AG04450 (cell line): ENCODE data around the gene NPAS1. TPM values are rescaled to one million over a fixed set of nuclear protein-coding genes. Genes with fewer than 3 reads are reported as not detected.

Source experiments
- CTCF ChIA-PET: fragments of 300-600, 350-600 bp; formaldehyde crosslinking; extraction: SDS; loops from one replicate; lab custom pipeline; 2022; ENCODE audit warnings: antibody characterized with exemption, inconsistent platforms; lab: Charles Lee
- POLR2A ChIA-PET: fragments of 350-600 bp; formaldehyde crosslinking; extraction: SDS; loops from one replicate; lab custom pipeline; 2021; ENCODE audit warnings: antibody characterized with exemption, inconsistent platforms; lab: Yijun Ruan, JAX
- DNase-seq: peaks from one replicate; pipeline ENCODE4 v3.0.0-alpha.2; 2011; ENCODE audit warnings: low read depth, low spot score
- H3K27ac ChIP-seq: one replicate; pipeline ENCODE4 v1.5.1; 2012; ENCODE audit warnings: low read depth, low read length, control low read depth
- H3K27me3 ChIP-seq: one replicate; pipeline ENCODE4 v1.6.0; 2012; ENCODE audit warnings: low read length; ENCODE audit not compliant: control insufficient read depth, insufficient read depth
- H3K4me3 ChIP-seq: 2 replicates; pipeline ENCODE4 v1.5.1; 2011; ENCODE audit warnings: mild to moderate bottlenecking, low read depth, low read length, control low read depth
- H3K9me3 ChIP-seq: 2 replicates; pipeline ENCODE4 v1.5.1; 2012; ENCODE audit warnings: low read length; ENCODE audit not compliant: control insufficient read depth, insufficient read depth
- CTCF ChIP-seq: IDR thresholded peaks from 2 replicates; pipeline ENCODE4 v1.5.1; 2011; ENCODE audit warnings: low read depth, low read length, control low read depth, inconsistent platforms
- polyA plus RNA-seq: library from polyadenylated mRNA; depleted of rRNA; stranded (reverse); fragments of >200 nt; gene quantifications from 2 replicates; pipeline ENCODE4 v1.2.3, GENCODE V29; 2011

NPAS1 gene
- polyA plus RNA-seq, 1 experiment, result 0.30 TPM

GRCh38 chr19:47021536-47022139, 2.0 kb downstream of the NPAS1 start:
- Histone ChIP-seq H3K27me3 (peaks cover 52% of the 10 kb centered on the region), H3K27ac (no peak overlapping the region), H3K9me3 (no peaks in the 10 kb centered on the region), H3K4me3 (no peak overlapping the region; the same call in 1 of the 2 replicates)
- POLR2A ChIA-PET, result interaction anchor here (0.6 kb wide), 1 partner anchor 181 kb away, joined by 8 read pairs; no protein-coding TSS in a partner anchor
- CTCF ChIA-PET, result interaction anchor here (1.0 to 3.1 kb wide), 2 partner anchors 8 to 9 kb away, joined by 4 to 23 read pairs; no protein-coding TSS in a partner anchor
- no peak for TF ChIP-seq CTCF
- DNase-seq, result no peak

GRCh38 chr19:47022140-47022536, 2.5 kb downstream of the NPAS1 start:
- ChIA-PET POLR2A (interaction anchor here (0.6 kb wide), 1 partner anchor 182 kb away, joined by 8 read pairs; no protein-coding TSS in a partner anchor), CTCF (interaction anchor here (3.1 kb wide), 1 partner anchor 9 kb away, joined by 23 read pairs; no protein-coding TSS in a partner anchor)
- no peak overlapping the region for H3K4me3 ChIP-seq
- no peaks in the 10 kb centered on the region; the same call in 1 of the 2 replicates for H3K9me3 ChIP-seq
- peaks cover 56% of the 10 kb centered on the region for H3K27me3 ChIP-seq
- H3K27ac ChIP-seq, result no peak overlapping the region
- no peak for DNase-seq
- no peak for TF ChIP-seq CTCF

- H3K4me3 ChIP-seq, result no peak overlapping the region
- H3K9me3 ChIP-seq, result no peaks in the 10 kb centered on the region; the same call in 1 of the 2 replicates
- TF ChIP-seq CTCF, result no peak
- H3K27me3 ChIP-seq, result peaks cover 58% of the 10 kb centered on the region
- no peak overlapping the region for H3K27ac ChIP-seq
- ChIA-PET POLR2A (interaction anchor here (0.6 kb wide), 1 partner anchor 182 kb away, joined by 8 read pairs; no protein-coding TSS in a partner anchor), CTCF (interaction anchor here (3.1 kb wide), 1 partner anchor 9 kb away, joined by 23 read pairs; no protein-coding TSS in a partner anchor)
- no peak for DNase-seq
Measured at GRCh38 chr19:47022541-47023447, 3.2 kb downstream of the NPAS1 start.

DNA sequence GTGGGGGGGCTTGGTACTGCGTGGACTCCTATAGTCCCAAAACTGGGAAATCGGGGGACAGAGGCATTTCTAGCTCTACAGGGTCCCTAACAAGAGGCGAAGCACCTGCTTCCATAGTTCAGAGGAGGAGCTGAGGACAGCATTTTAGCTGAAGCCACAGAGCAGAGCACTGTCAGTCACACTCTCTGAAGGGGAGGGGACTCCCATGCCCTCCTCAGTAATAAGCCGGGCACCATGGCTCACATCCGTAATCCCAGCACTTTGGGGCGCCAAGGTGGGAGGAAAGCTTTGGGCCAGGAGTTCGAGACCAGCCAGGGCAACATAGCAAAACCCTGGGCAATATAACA, 3.8 kb downstream of the NPAS1 start:
- H3K4me3 ChIP-seq, result no peak overlapping the region
- no peak for TF ChIP-seq CTCF
- H3K27me3 ChIP-seq, result peaks cover 63% of the 10 kb centered on the region
- ChIA-PET CTCF (interaction anchor here (3.1 kb wide), 1 partner anchor 10 kb away, joined by 23 read pairs; no protein-coding TSS in a partner anchor), POLR2A (no interaction called here)
- no peaks in the 10 kb centered on the region; the same call in 1 of the 2 replicates for H3K9me3 ChIP-seq
- H3K27ac ChIP-seq, result no peak overlapping the region
- no peak for DNase-seq
